Measurements from ENCODE around the gene PTPRC. TPM values are rescaled to one million over a fixed set of nuclear protein-coding genes. Genes with fewer than 3 reads are reported as not detected.

Gene PTPRC
- total and polyA plus RNA-seq, 2 experiments from 2014 or later: 0.66 to 0.86 TPM

GRCh38 chr1:198747127-198747526 lies 108.3 kb downstream of the PTPRC start:
- in situ Hi-C loops (cut with MboI): no loop called here
- no peaks in the 10 kb centered on the region for H3K36me3 ChIP-seq (ENCODE audit: low read depth)
- no peaks in the 10 kb centered on the region for H3K27me3 ChIP-seq (replicated peaks; ENCODE audit: insufficient read depth)
- peaks cover 6% of the 10 kb centered on the region for H3K4me1 ChIP-seq (ENCODE audit: insufficient read depth)
- H3K4me3 ChIP-seq: no peak overlapping the region
- no peak for DNase-seq
- TF ChIP-seq EZH2phosphoT487 (IDR thresholded peaks at IDR 0.05; ENCODE audit: insufficient read depth, low read depth): no peak
- no peak for TF ChIP-seq EZH2 (IDR thresholded peaks at IDR 0.05; ENCODE audit: insufficient read depth, poor library complexity, severe bottlenecking)
- H4K20me1 ChIP-seq (ENCODE audit: insufficient read depth): no peaks in the 10 kb centered on the region
- no peak overlapping the region for H3K9ac ChIP-seq
- H2AFZ ChIP-seq: no peak overlapping the region
- no peaks in the 10 kb centered on the region for H3K9me2 ChIP-seq (ENCODE audit: insufficient read depth)
- 84 to 90% methylated on average over 2 of the region's 2 CpGs for WGBS, 2 experiments (ENCODE audit: low coverage in 1 of 2, low lambda C conversion rate in 2 of 2, missing lambda C conversion rate in 2 of 2)
- H3K79me2 ChIP-seq (ENCODE audit: insufficient read depth): no peaks in the 10 kb centered on the region
- no peak overlapping the region for H3K27ac ChIP-seq
- H3K4me2 ChIP-seq (ENCODE audit: unreplicated experiment): no peak overlapping the region
- no peaks in the 10 kb centered on the region for H3K9me3 ChIP-seq (ENCODE audit: low read depth)
- no peaks in the 10 kb centered on the region for H3F3A ChIP-seq (ENCODE audit: insufficient read depth)

- H3K27me3 ChIP-seq (replicated peaks; ENCODE audit: insufficient read depth): no peaks in the 10 kb centered on the region
- H2AFZ ChIP-seq: no peak overlapping the region
- H4K20me1 ChIP-seq (ENCODE audit: insufficient read depth): no peaks in the 10 kb centered on the region
- H3K79me2 ChIP-seq (ENCODE audit: insufficient read depth): no peaks in the 10 kb centered on the region
- DNase-seq: peak; percentile 60
- H3K36me3 ChIP-seq (ENCODE audit: low read depth): no peaks in the 10 kb centered on the region
- in situ Hi-C loops (cut with MboI): no loop called here
- no peaks in the 10 kb centered on the region for H3K9me2 ChIP-seq (ENCODE audit: insufficient read depth)
- H3K27ac ChIP-seq: no peak overlapping the region
- H3K4me2 ChIP-seq (ENCODE audit: unreplicated experiment): no peak overlapping the region
- no peaks in the 10 kb centered on the region for H3K9me3 ChIP-seq (ENCODE audit: low read depth)
- WGBS, 2 experiments (ENCODE audit: low coverage in 1 of 2, low lambda C conversion rate in 2 of 2, missing lambda C conversion rate in 2 of 2): 68% methylated on average over 1 of the region's 1 CpG
- H3K4me1 ChIP-seq (ENCODE audit: insufficient read depth): peaks cover 6% of the 10 kb centered on the region
- H3K4me3 ChIP-seq: no peak overlapping the region
- H3K9ac ChIP-seq: no peak overlapping the region
- TF ChIP-seq EZH2 (IDR thresholded peaks at IDR 0.05; ENCODE audit: insufficient read depth, poor library complexity, severe bottlenecking) (no peak), EZH2phosphoT487 (IDR thresholded peaks at IDR 0.05; ENCODE audit: insufficient read depth, low read depth) (no peak)
- H3F3A ChIP-seq (ENCODE audit: insufficient read depth): no peaks in the 10 kb centered on the region
Measured at GRCh38 chr1:198749279-198749678, 110.4 kb downstream of the PTPRC start.

GRCh38 chr1:198750081-198750480 lies 111.2 kb downstream of the PTPRC start:
- in situ Hi-C loops (cut with MboI): no loop called here
- Histone ChIP-seq H4K20me1 (ENCODE audit: insufficient read depth) (no peaks in the 10 kb centered on the region), H3K9me3 (ENCODE audit: low read depth) (no peaks in the 10 kb centered on the region), H3K9me2 (ENCODE audit: insufficient read depth) (no peaks in the 10 kb centered on the region), H3K79me2 (ENCODE audit: insufficient read depth) (no peaks in the 10 kb centered on the region), H2AFZ (no peak overlapping the region), H3K36me3 (ENCODE audit: low read depth) (no peaks in the 10 kb centered on the region), H3K27me3 (replicated peaks; ENCODE audit: insufficient read depth) (no peaks in the 10 kb centered on the region), H3K4me2 (ENCODE audit: unreplicated experiment) (no peak overlapping the region), H3K27ac (no peak overlapping the region), H3K4me1 (ENCODE audit: insufficient read depth) (peaks cover 6% of the 10 kb centered on the region), H3F3A (ENCODE audit: insufficient read depth) (no peaks in the 10 kb centered on the region), H3K9ac (no peak overlapping the region), H3K4me3 (no peak overlapping the region)
- TF ChIP-seq EZH2 (IDR thresholded peaks at IDR 0.05; ENCODE audit: insufficient read depth, poor library complexity, severe bottlenecking): no peak
- 72 to 78% methylated on average over 3 of the region's 3 CpGs for WGBS, 2 experiments (ENCODE audit: low coverage in 1 of 2, low lambda C conversion rate in 2 of 2, missing lambda C conversion rate in 2 of 2)
- DNase-seq: no peak

GRCh38 chr1:198751741-198752140 lies 112.9 kb downstream of the PTPRC start:
- Histone ChIP-seq H3K36me3 (ENCODE audit: low read depth) (no peaks in the 10 kb centered on the region), H3F3A (ENCODE audit: insufficient read depth) (no peaks in the 10 kb centered on the region), H3K4me2 (ENCODE audit: unreplicated experiment) (no peak overlapping the region), H3K9ac (no peak overlapping the region), H2AFZ (no peak overlapping the region), H3K4me3 (no peak overlapping the region), H3K27ac (no peak overlapping the region), H3K9me3 (ENCODE audit: low read depth) (no peaks in the 10 kb centered on the region), H4K20me1 (ENCODE audit: insufficient read depth) (no peaks in the 10 kb centered on the region), H3K27me3 (replicated peaks; ENCODE audit: insufficient read depth) (no peaks in the 10 kb centered on the region), H3K4me1 (ENCODE audit: insufficient read depth) (peaks cover 6% of the 10 kb centered on the region), H3K9me2 (ENCODE audit: insufficient read depth) (no peaks in the 10 kb centered on the region), H3K79me2 (ENCODE audit: insufficient read depth) (no peaks in the 10 kb centered on the region)
- 50 to 52% methylated on average over 3 of the region's 3 CpGs for WGBS, 2 experiments (ENCODE audit: low coverage in 1 of 2, low lambda C conversion rate in 2 of 2, missing lambda C conversion rate in 2 of 2)
- DNase-seq: no peak
- in situ Hi-C loops (cut with MboI): no loop called here
- TF ChIP-seq EZH2phosphoT487 (IDR thresholded peaks at IDR 0.05; ENCODE audit: insufficient read depth, low read depth): no peak

GRCh38 chr1:198754670-198755069 lies 115.8 kb downstream of the PTPRC start:
- in situ Hi-C loops (cut with MboI): no loop called here
- no peak overlapping the region for H3K27ac ChIP-seq
- WGBS, 2 experiments (ENCODE audit: low coverage in 1 of 2, low lambda C conversion rate in 2 of 2, missing lambda C conversion rate in 2 of 2): 39 to 42% methylated on average over 1 of the region's 1 CpG

More at GRCh38 chr1:198754670-198755069, 115.8 kb downstream of the PTPRC start:
- no peaks in the 10 kb centered on the region for H3K36me3 ChIP-seq (ENCODE audit: low read depth)
- H3K9ac ChIP-seq: no peak overlapping the region
- no peaks in the 10 kb centered on the region for H3K9me3 ChIP-seq (ENCODE audit: low read depth)
- H3F3A ChIP-seq (ENCODE audit: insufficient read depth): no peaks in the 10 kb centered on the region
- H3K79me2 ChIP-seq (ENCODE audit: insufficient read depth): no peaks in the 10 kb centered on the region
- no peaks in the 10 kb centered on the region for H3K9me2 ChIP-seq (ENCODE audit: insufficient read depth)
- no peaks in the 10 kb centered on the region for H4K20me1 ChIP-seq (ENCODE audit: insufficient read depth)
- H3K4me3 ChIP-seq: no peak overlapping the region
- H3K27me3 ChIP-seq (replicated peaks; ENCODE audit: insufficient read depth): no peaks in the 10 kb centered on the region
- TF ChIP-seq EZH2phosphoT487 (IDR thresholded peaks at IDR 0.05; ENCODE audit: insufficient read depth, low read depth) (no peak), EZH2 (IDR thresholded peaks at IDR 0.05; ENCODE audit: insufficient read depth, poor library complexity, severe bottlenecking) (no peak)
- no peaks in the 10 kb centered on the region for H3K4me1 ChIP-seq (ENCODE audit: insufficient read depth)
- H3K4me2 ChIP-seq (ENCODE audit: unreplicated experiment): no peak overlapping the region
- no peak for DNase-seq
- H2AFZ ChIP-seq: no peak overlapping the region

Measured in GM23248 (cell line).